HAP-1 (cell line): ENCODE data around the gene THRB.
A peak's percentile ranks its signal among the peaks of the same experiment; 100 is the strongest.

ENCODE experiments used
- DNase-seq, 2 experiments: peaks; one replicate each; pipeline ENCODE4 v3.0.0-alpha.2; 2016 to 2020; ENCODE audit warnings: low spot score in 2 of 2
- H3K27me3 ChIP-seq: fragments of 250-450 bp; sonication (Bioruptor Pico); 2 replicates; pipeline ENCODE4 v1.5.1; 2020; ENCODE audit warnings: low read depth, mild to moderate bottlenecking, moderate library complexity
- H3K36me3 ChIP-seq: fragments of 250-450 bp; sonication (Bioruptor Pico); replicated peaks from 2 replicates; pipeline ENCODE4 v1.5.1; 2020; ENCODE audit warnings: mild to moderate bottlenecking
- H3K4me1 ChIP-seq: fragments of 250-450 bp; sonication (Bioruptor Pico); 2 replicates; pipeline ENCODE4 v1.5.1; 2020; ENCODE audit warnings: mild to moderate bottlenecking
- H3K4me3 ChIP-seq: fragments of 250-450 bp; sonication (Bioruptor Pico); 2 replicates; pipeline ENCODE4 v1.5.1; 2020; ENCODE audit warnings: mild to moderate bottlenecking, moderate library complexity
- H3K9me3 ChIP-seq: fragments of 250-450 bp; sonication (Bioruptor Pico); 2 replicates; pipeline ENCODE4 v1.5.1; 2020; ENCODE audit warnings: mild to moderate bottlenecking, moderate library complexity
- in situ Hi-C: fragments of 300-500 bp; cut with MboI; formaldehyde crosslinking; loops from 3 replicates; pipeline ENCODE4 v1.14.3; 2020; ENCODE audit warnings: low sequenced_read_pairs, inconsistent platforms, mixed read lengths

The THRB gene

GRCh38 chr3:24494618-24495325, at the start of gene THRB:
TSS of gene THRB (minus strand) at chr3:24494850.
- in situ Hi-C loops: loop anchor here (10.0 to 25.0 kb wide), 2 partner anchors 230 to 507 kb away; no protein-coding TSS in a partner anchor
- DNase-seq: peak; percentile 79 to 92
- H3K27me3 ChIP-seq: no peaks in the 10 kb centered on the region
- H3K4me3 ChIP-seq: peak within 1 kb of the TSS; percentile 67
- H3K9me3 ChIP-seq: no peaks in the 10 kb centered on the region
- peaks cover 40% of the 10 kb centered on the region for H3K4me1 ChIP-seq
- no peaks in the 10 kb centered on the region for H3K36me3 ChIP-seq

DNA sequence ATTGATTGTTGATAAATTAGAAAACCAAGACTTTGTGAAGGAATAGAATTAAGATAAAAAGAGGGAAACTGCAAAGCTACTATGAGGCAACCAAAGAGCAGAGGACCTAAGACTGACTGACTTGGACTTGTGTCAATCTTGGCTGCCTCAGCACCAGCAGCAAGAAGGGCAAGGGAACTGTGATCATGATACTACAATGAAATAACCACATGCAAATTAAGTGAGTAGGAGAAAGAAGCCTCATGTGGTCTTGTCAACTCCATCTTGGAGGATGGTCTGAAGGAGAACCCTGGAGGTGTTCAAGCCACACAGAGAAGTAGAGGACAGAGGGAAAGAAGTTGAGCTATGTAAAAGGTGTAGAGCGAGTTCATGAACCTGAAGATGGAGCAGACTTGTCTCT, 47.3 kb upstream of the THRB start:
- no peaks in the 10 kb centered on the region for H3K27me3 ChIP-seq
- no peak for DNase-seq
- H3K9me3 ChIP-seq: no peaks in the 10 kb centered on the region
- H3K36me3 ChIP-seq: no peaks in the 10 kb centered on the region
- peaks cover 2% of the 10 kb centered on the region for H3K4me1 ChIP-seq
- in situ Hi-C loops: no loop called here
- H3K4me3 ChIP-seq: no peak overlapping the region

GRCh38 chr3:24540821-24541220, 46.2 kb upstream of the THRB start:
- in situ Hi-C loops: no loop called here
- H3K27me3 ChIP-seq: no peaks in the 10 kb centered on the region
- H3K9me3 ChIP-seq: no peaks in the 10 kb centered on the region
- peaks cover 12% of the 10 kb centered on the region for H3K4me1 ChIP-seq
- H3K4me3 ChIP-seq: no peak overlapping the region
- no peaks in the 10 kb centered on the region for H3K36me3 ChIP-seq
- DNase-seq: no peak

GRCh38 chr3:24539699-24540098, 45.0 kb upstream of the THRB start:
- Histone ChIP-seq H3K27me3 (no peaks in the 10 kb centered on the region), H3K9me3 (no peaks in the 10 kb centered on the region), H3K36me3 (no peaks in the 10 kb centered on the region), H3K4me3 (no peak overlapping the region), H3K4me1 (peaks cover 12% of the 10 kb centered on the region)
- in situ Hi-C loops: no loop called here
- DNase-seq: no peak

- DNase-seq: no peak
Observed at GRCh38 chr3:24538891-24539290, 44.2 kb upstream of the THRB start.

DNA sequence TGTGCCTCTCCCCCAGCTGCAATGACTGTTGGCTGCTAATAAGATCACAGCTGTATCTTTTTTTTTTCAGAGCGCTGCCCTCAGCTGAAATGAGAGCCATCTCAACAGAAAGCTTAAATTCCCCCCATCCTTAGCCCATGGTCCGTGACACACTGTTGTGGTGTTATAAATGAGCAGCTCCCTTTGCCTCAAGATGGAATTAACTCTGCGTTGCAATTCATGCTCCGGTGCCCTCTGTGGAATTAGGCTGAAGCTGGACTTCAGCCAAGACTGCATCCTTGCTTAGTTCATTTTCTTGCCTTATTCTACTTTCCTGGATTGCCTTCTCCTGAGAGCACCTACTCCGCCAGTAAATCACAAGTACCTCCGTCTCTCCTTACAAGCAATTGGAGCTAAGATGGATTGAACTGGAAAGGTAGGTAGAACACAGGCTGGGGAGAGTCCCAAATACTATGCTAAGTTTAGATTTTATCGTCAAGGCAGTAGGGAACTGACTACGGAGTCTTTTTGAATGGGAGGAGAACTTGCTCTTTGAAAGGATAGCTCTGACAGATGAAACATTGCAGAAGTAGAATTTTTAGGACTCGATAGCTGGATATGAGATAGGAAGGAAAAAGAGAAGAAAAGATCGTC, 39.0 kb upstream of the THRB start:
- Histone ChIP-seq H3K36me3 (no peaks in the 10 kb centered on the region), H3K9me3 (0 out of 2 replicates have a peak, but pooled peaks cover 2% of the 10 kb centered on the region), H3K4me1 (peaks cover 22% of the 10 kb centered on the region), H3K4me3 (no peak overlapping the region), H3K27me3 (no peaks in the 10 kb centered on the region)
- in situ Hi-C loops: no loop called here
- DNase-seq: no peak

More at GRCh38 chr3:24538891-24539290, 44.2 kb upstream of the THRB start:
- H3K9me3 ChIP-seq: no peaks in the 10 kb centered on the region
- in situ Hi-C loops: no loop called here
- H3K4me1 ChIP-seq: peaks cover 12% of the 10 kb centered on the region
- H3K27me3 ChIP-seq: no peaks in the 10 kb centered on the region
- no peak overlapping the region for H3K4me3 ChIP-seq
- no peaks in the 10 kb centered on the region for H3K36me3 ChIP-seq

- H3K4me1 ChIP-seq: peaks cover 31% of the 10 kb centered on the region
- in situ Hi-C loops: no loop called here
- no peaks in the 10 kb centered on the region for H3K27me3 ChIP-seq
- no peaks in the 10 kb centered on the region for H3K36me3 ChIP-seq
- no peak overlapping the region for H3K4me3 ChIP-seq
- no peak for DNase-seq
- H3K9me3 ChIP-seq: 0 out of 2 replicates have a peak, but pooled peaks cover 2% of the 10 kb centered on the region
Observed at GRCh38 chr3:24530471-24530870, 35.8 kb upstream of the THRB start.

DNA sequence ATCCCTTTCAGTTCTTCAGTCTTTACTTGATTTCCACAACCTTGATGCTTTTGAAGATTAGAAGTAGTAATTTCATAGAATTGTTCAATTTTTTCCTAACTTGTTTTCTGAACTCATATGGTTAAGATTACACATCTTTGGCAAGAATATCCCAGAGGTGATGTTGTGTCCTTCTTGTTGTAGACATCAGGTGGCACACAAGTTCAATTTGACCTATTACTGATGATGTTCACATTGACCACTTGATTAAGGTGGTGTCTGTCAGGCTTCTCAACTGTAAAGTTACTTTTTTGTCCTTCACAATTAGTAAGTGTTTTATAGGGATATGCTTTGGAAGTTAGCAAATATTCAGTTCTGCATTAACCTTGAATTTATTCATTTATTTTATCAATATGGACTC, 34.6 kb upstream of the THRB start:
- no peak overlapping the region for H3K4me3 ChIP-seq
- 0 out of 2 replicates have a peak, but pooled peaks cover 2% of the 10 kb centered on the region for H3K9me3 ChIP-seq
- no peak for DNase-seq
- H3K4me1 ChIP-seq: peaks cover 31% of the 10 kb centered on the region
- H3K27me3 ChIP-seq: no peaks in the 10 kb centered on the region
- no peaks in the 10 kb centered on the region for H3K36me3 ChIP-seq
- in situ Hi-C loops: no loop called here

DNA sequence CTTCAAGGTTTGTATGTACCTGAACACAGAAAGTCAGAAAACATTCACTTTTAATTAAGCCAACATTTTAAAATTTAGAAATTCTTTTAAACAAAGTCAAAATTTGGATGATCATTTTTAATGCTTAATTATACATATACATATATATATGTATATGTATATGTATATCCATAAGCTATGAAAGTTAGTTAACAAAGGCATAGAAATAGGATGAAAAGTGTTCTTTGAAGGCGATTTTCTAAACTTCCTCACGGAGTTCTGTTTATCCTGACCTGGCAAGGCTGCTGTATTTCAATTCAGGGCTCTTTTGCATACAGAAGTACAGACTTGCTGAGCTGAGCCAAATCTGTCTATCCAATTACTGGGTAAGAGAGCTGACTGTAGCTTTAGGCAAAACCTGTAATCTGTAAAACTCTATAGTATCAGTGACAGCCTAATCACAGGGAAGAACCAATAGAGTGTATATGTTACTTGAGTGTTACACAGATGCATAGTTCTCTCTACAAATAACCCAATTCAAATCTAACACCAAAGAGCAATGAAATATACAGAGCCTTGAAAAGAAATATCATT, 32.1 kb upstream of the THRB start:
- Histone ChIP-seq H3K36me3 (no peaks in the 10 kb centered on the region), H3K27me3 (no peaks in the 10 kb centered on the region), H3K9me3 (no peaks in the 10 kb centered on the region), H3K4me3 (no peak overlapping the region), H3K4me1 (peaks cover 49% of the 10 kb centered on the region)
- peak in 1 of 2 experiments; percentile 62 for DNase-seq
- in situ Hi-C loops: no loop called here

DNA sequence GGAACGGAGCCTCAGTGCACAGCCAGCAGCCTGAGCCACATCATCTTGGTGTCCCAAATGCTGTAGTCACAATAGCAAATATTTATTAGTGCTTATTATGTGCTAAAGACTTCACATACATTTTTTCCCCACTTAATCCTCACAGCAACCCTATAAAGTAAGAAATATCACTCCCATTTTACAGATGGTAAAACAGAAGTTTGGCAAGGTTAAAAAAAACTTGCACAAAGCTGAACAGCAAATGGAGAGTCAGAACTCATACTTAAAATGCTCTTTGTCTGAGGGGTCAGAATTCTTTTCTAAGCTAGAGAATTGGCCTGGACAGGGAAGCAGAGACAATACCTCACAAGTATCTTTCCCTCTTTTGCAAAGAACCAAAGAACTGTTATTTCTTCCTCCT, 30.9 kb upstream of the THRB start:
- in situ Hi-C loops: no loop called here
- Histone ChIP-seq H3K9me3 (no peaks in the 10 kb centered on the region), H3K4me3 (no peak overlapping the region), H3K4me1 (peaks cover 57% of the 10 kb centered on the region), H3K36me3 (no peaks in the 10 kb centered on the region), H3K27me3 (no peaks in the 10 kb centered on the region)
- DNase-seq: no peak

DNA sequence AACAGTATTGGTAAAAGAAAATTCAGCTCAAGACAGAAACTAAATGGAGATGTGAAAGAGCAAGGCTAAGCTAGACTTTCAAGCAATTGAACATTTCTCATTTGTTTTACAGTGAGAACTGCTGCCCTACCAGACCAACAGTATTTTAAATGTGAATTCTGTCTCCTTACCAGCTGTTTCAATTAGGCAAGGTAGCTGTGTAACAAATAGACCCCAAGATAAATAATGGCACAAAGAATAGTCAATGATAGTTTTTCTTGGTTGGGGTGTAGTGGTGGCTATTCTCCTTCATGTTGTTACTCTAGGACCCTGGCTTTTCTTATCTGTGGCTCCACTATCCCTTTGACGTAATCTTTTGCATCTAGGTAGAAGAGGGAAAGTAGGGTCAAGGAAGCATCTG, 30.4 kb upstream of the THRB start:
- Histone ChIP-seq H3K9me3 (no peaks in the 10 kb centered on the region), H3K4me3 (no peak overlapping the region), H3K4me1 (peaks cover 62% of the 10 kb centered on the region), H3K27me3 (no peaks in the 10 kb centered on the region), H3K36me3 (no peaks in the 10 kb centered on the region)
- no peak for DNase-seq
- in situ Hi-C loops: no loop called here

DNA sequence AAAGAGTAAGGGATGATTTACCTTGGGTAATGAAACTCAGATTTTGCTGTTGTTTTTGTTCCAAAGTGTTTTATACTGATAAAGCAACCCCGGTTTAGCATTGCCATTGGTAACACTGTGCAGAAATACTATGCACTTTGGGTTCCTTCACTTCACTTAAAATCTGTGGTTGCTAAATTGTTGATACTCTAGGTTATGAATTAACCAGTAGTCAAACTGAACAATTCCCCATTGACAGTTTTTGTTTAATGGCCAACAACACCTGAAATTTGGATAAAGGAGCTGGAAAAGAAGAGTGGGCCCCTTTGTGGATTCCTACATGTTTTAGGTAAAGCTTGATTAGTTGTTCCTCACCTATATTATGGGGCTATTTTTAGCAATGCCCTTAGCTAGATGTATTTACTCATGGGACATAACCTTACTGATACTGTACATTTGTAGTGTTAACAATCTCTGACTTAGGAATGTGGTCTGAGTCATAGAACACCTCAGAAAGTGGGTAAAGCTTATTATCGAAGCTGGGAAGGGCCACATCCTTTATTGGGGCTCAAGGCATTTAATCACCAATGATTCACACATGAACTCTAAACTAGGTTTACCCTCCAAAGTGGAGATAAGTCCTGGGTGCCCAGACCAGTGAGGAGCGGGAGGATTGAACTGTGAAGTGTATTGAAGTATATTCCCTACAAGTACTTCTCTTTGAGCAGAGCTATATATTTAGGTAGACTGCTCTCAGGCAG, 29.5 kb upstream of the THRB start:
- Histone ChIP-seq H3K27me3 (no peaks in the 10 kb centered on the region), H3K4me1 (peaks cover 66% of the 10 kb centered on the region), H3K9me3 (no peaks in the 10 kb centered on the region), H3K36me3 (no peaks in the 10 kb centered on the region), H3K4me3 (no peak overlapping the region)
- in situ Hi-C loops: no loop called here
- no peak for DNase-seq

DNA sequence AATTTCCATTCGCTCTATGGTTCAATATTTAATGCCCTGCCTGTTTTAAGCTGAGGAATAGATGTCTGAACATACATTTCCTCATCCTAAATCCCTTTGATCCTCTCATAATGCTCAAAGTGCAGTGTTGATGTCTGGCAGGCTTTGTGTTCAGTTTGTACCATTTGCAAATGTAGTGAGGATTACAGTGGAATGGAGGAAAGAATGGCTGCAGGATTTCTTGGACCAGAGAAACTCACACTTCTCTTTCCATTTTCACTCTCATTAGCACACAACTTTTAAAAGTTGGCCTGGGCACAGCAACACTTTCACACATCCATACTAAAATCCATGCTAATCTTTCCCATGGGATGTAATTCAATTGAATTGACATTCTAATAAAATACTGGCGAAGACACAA, 28.6 kb upstream of the THRB start:
- Histone ChIP-seq H3K4me1 (peaks cover 59% of the 10 kb centered on the region), H3K27me3 (no peaks in the 10 kb centered on the region), H3K36me3 (no peaks in the 10 kb centered on the region), H3K4me3 (no peak overlapping the region), H3K9me3 (no peaks in the 10 kb centered on the region)
- peak; percentile 37 to 72 for DNase-seq
- in situ Hi-C loops: no loop called here
